Measurements from ENCODE around the gene CMIP. TPM values are rescaled to one million over a fixed set of nuclear protein-coding genes. Genes with fewer than 3 reads are reported as not detected.

CMIP gene
- total RNA-seq, 5 donors from 2014 or later (not counting 1 experiment from before 2014, with no cell fraction given) = 39.8 to 55.9 (median 42.6) TPM

GRCh38 chr16:81471882-81472281 is 27.3 kb downstream of the CMIP start:
- peaks cover 46 to 71% of the 10 kb centered on the region in 2 experiments for H3K4me1 ChIP-seq (ENCODE audit: control insufficient read depth in 1 of 2, extremely low read depth in 1 of 2, insufficient read depth in 2 of 2, low read length in 2 of 2)
- H3K4me3 ChIP-seq (ENCODE audit: control insufficient read depth in 1 of 2, extremely low read depth in 1 of 2, low read length in 1 of 2) = no peak overlapping the region
- no peak for DNase-seq
- Mint-ChIP-seq H3K36me3 (peaks cover 19% of the 10 kb centered on the region), H3K27ac (peak overlapping the region; percentile 72 to 84), H3K4me1 (peaks cover 78 to 89% (median 88%) of the 10 kb centered on the region in 3 donors), H3K9me3 (no peaks in the 10 kb centered on the region), H3K27me3 (no peaks in the 10 kb centered on the region), H3K4me3 (no peak overlapping the region)
- 98% methylated on average over 4 of the region's 8 CpGs for WGBS (ENCODE audit: insufficient coverage)
- peaks cover 9 to 11% of the 10 kb centered on the region in 2 donors for H3K36me3 ChIP-seq (ENCODE audit: control insufficient read depth in 2 of 2, extremely low read depth in 1 of 2, insufficient read depth in 1 of 2, low read length in 1 of 2)
- no peak for ATAC-seq (replicated peaks in 1 of 4)
- no peaks in the 10 kb centered on the region for H3K9me3 ChIP-seq
- no peak overlapping the region for H3K27ac ChIP-seq (ENCODE audit: low read length)
- ChIA-PET CTCF (no interaction called here), POLR2A (no interaction called here)
- no peaks in the 10 kb centered on the region for H3K27me3 ChIP-seq (replicated peaks in 1 of 2; ENCODE audit: control insufficient read depth in 2 of 2, extremely low read depth in 1 of 2, insufficient read depth in 2 of 2, low read length in 1 of 2)

DNA sequence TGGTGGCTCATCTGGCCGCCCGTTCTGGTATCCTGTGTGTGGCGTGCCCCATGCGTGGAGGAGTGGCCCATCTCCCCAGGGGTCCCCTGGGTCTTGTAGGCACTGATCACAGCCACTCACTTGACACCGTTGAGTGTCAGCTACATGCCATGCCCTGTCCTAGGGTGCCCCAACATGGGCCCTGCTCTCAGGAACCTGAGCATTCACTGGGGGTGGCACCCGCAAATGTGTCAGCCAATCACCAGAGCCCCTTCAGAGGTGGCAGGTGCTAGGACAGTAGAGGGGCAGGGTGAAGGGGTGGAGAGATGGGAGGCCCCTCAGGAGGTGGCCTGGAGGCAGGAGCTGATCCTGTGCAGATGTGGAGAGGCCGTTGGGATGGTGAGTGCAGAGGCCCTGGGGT is 27.8 kb downstream of the CMIP start:
- POLR2A ChIA-PET = no interaction called here
- ATAC-seq (replicated peaks in 1 of 4) = no peak
- H3K36me3 Mint-ChIP-seq = peaks cover 21% of the 10 kb centered on the region
- no peaks in the 10 kb centered on the region for H3K9me3 Mint-ChIP-seq
- H3K9me3 ChIP-seq = no peaks in the 10 kb centered on the region
- no peak overlapping the region for H3K4me3 ChIP-seq (ENCODE audit: control insufficient read depth in 1 of 2, extremely low read depth in 1 of 2, low read length in 1 of 2)
- WGBS (ENCODE audit: insufficient coverage) = 98% methylated on average over 6 of the region's 7 CpGs
- no peaks in the 10 kb centered on the region for H3K27me3 ChIP-seq (replicated peaks in 1 of 2; ENCODE audit: control insufficient read depth in 2 of 2, extremely low read depth in 1 of 2, insufficient read depth in 2 of 2, low read length in 1 of 2)
- no peaks in the 10 kb centered on the region for H3K27me3 Mint-ChIP-seq
- H3K27ac Mint-ChIP-seq = peak overlapping the region; percentile 72 to 84
- H3K36me3 ChIP-seq (ENCODE audit: control insufficient read depth in 2 of 2, extremely low read depth in 1 of 2, insufficient read depth in 1 of 2, low read length in 1 of 2) = peaks cover 9 to 11% of the 10 kb centered on the region in 2 donors
- DNase-seq = no peak
- peaks cover 44 to 72% of the 10 kb centered on the region in 2 experiments for H3K4me1 ChIP-seq (ENCODE audit: control insufficient read depth in 1 of 2, extremely low read depth in 1 of 2, insufficient read depth in 2 of 2, low read length in 2 of 2)
- CTCF ChIA-PET = no interaction called here
- H3K27ac ChIP-seq (ENCODE audit: low read length) = peak overlapping the region; percentile 34
- peaks cover 78 to 94% (median 89%) of the 10 kb centered on the region in 3 donors for H3K4me1 Mint-ChIP-seq
- no peak overlapping the region for H3K4me3 Mint-ChIP-seq

DNA sequence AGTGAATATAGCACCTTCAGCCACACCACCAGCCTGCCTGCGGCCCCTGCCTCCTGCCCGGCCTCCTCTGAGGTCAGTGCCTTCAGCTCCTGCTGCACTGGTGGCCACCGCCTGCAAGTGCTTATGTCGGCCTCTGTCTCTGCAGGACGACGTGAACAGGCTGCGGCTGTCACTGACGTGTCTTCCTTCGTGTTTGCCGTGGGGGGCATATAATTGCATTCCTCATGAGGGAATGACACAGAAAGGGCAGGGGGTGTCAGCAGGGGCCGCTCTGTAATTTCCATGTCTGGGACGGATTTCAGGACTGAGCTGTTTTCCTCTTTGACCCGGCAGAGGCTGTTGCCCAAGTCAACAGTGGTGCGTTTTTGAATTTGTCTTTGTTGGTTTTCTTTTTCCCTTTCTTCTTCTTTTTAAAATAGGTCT is 28.5 kb downstream of the CMIP start:
- ATAC-seq (replicated peaks in 1 of 4) = no peak
- Mint-ChIP-seq H3K4me1 (peaks cover 80 to 94% (median 92%) of the 10 kb centered on the region in 3 donors), H3K9me3 (no peaks in the 10 kb centered on the region), H3K27me3 (no peaks in the 10 kb centered on the region), H3K4me3 (no peak overlapping the region), H3K27ac (peak overlapping the region; percentile 61 to 84), H3K36me3 (peaks cover 24% of the 10 kb centered on the region)
- DNase-seq = no peak
- Histone ChIP-seq H3K4me1 (ENCODE audit: control insufficient read depth in 1 of 2, extremely low read depth in 1 of 2, insufficient read depth in 2 of 2, low read length in 2 of 2) (peaks cover 44 to 74% of the 10 kb centered on the region in 2 experiments), H3K27me3 (replicated peaks in 1 of 2; ENCODE audit: control insufficient read depth in 2 of 2, extremely low read depth in 1 of 2, insufficient read depth in 2 of 2, low read length in 1 of 2) (no peaks in the 10 kb centered on the region), H3K4me3 (ENCODE audit: control insufficient read depth in 1 of 2, extremely low read depth in 1 of 2, low read length in 1 of 2) (no peak overlapping the region), H3K27ac (ENCODE audit: low read length) (no peak overlapping the region), H3K36me3 (ENCODE audit: control insufficient read depth in 2 of 2, extremely low read depth in 1 of 2, insufficient read depth in 1 of 2, low read length in 1 of 2) (peaks cover 9 to 11% of the 10 kb centered on the region in 2 donors), H3K9me3 (no peaks in the 10 kb centered on the region)
- POLR2A ChIA-PET = no interaction called here
- 98% methylated on average over 10 of the region's 14 CpGs for WGBS (ENCODE audit: insufficient coverage)
- CTCF ChIA-PET = no interaction called here

- CTCF ChIA-PET = interaction anchor here in 1 of 2 donors (0.6 kb wide), 1 partner anchor 37 kb away, joined by 5 read pairs; no protein-coding TSS in a partner anchor
- POLR2A ChIA-PET = no interaction called here
- no peak overlapping the region for H3K27ac ChIP-seq (ENCODE audit: low read length)
Measured at GRCh38 chr16:81473558-81473957, 28.9 kb downstream of the CMIP start.

GRCh38 chr16:81473969-81474959 is 29.7 kb downstream of the CMIP start:
- H3K27me3 Mint-ChIP-seq = no peaks in the 10 kb centered on the region
- CTCF ChIA-PET = interaction anchor here in 1 of 2 donors (0.6 kb wide), 1 partner anchor 37 kb away, joined by 5 read pairs; no protein-coding TSS in a partner anchor

More at GRCh38 chr16:81473558-81473957, 28.9 kb downstream of the CMIP start:
- H3K27ac Mint-ChIP-seq = peak overlapping the region; percentile 61 to 84
- no peaks in the 10 kb centered on the region for H3K9me3 Mint-ChIP-seq
- H3K27me3 ChIP-seq (replicated peaks in 1 of 2; ENCODE audit: control insufficient read depth in 2 of 2, extremely low read depth in 1 of 2, insufficient read depth in 2 of 2, low read length in 1 of 2) = no peaks in the 10 kb centered on the region
- no peak overlapping the region for H3K4me3 Mint-ChIP-seq
- no peaks in the 10 kb centered on the region for H3K9me3 ChIP-seq
- H3K4me1 ChIP-seq (ENCODE audit: control insufficient read depth in 1 of 2, extremely low read depth in 1 of 2, insufficient read depth in 2 of 2, low read length in 2 of 2) = peaks cover 46 to 74% of the 10 kb centered on the region in 2 experiments
- WGBS (ENCODE audit: insufficient coverage) = 100% methylated on average over 4 of the region's 10 CpGs
- ATAC-seq (replicated peaks in 1 of 4) = no peak
- peaks cover 80 to 94% (median 92%) of the 10 kb centered on the region in 3 donors for H3K4me1 Mint-ChIP-seq
- peaks cover 9 to 11% of the 10 kb centered on the region in 2 donors for H3K36me3 ChIP-seq (ENCODE audit: control insufficient read depth in 2 of 2, extremely low read depth in 1 of 2, insufficient read depth in 1 of 2, low read length in 1 of 2)
- H3K4me3 ChIP-seq (ENCODE audit: control insufficient read depth in 1 of 2, extremely low read depth in 1 of 2, low read length in 1 of 2) = no peak overlapping the region
- peaks cover 24% of the 10 kb centered on the region for H3K36me3 Mint-ChIP-seq
- DNase-seq = no peak
- H3K27me3 Mint-ChIP-seq = no peaks in the 10 kb centered on the region

More at GRCh38 chr16:81473969-81474959, 29.7 kb downstream of the CMIP start:
- POLR2A ChIA-PET = no interaction called here
- Mint-ChIP-seq H3K4me1 (peaks cover 80 to 94% (median 92%) of the 10 kb centered on the region in 3 donors), H3K9me3 (no peaks in the 10 kb centered on the region), H3K36me3 (peaks cover 24% of the 10 kb centered on the region), H3K4me3 (no peak overlapping the region), H3K27ac (peak overlapping the region; percentile 10 to 17)
- H3K27ac ChIP-seq (ENCODE audit: low read length) = no peak overlapping the region
- no peaks in the 10 kb centered on the region for H3K9me3 ChIP-seq
- no peak overlapping the region for H3K4me3 ChIP-seq (ENCODE audit: control insufficient read depth in 1 of 2, extremely low read depth in 1 of 2, low read length in 1 of 2)
- DNase-seq (no peak), ATAC-seq (replicated peaks in 1 of 4) (no peak)
- WGBS (ENCODE audit: insufficient coverage) = over 99% methylated on average over 11 of the region's 20 CpGs
- H3K36me3 ChIP-seq (ENCODE audit: control insufficient read depth in 2 of 2, extremely low read depth in 1 of 2, insufficient read depth in 1 of 2, low read length in 1 of 2) = peaks cover 9 to 11% of the 10 kb centered on the region in 2 donors
- H3K4me1 ChIP-seq (ENCODE audit: control insufficient read depth in 1 of 2, extremely low read depth in 1 of 2, insufficient read depth in 2 of 2, low read length in 2 of 2) = peaks cover 46 to 74% of the 10 kb centered on the region in 2 experiments
- no peaks in the 10 kb centered on the region for H3K27me3 ChIP-seq (replicated peaks in 1 of 2; ENCODE audit: control insufficient read depth in 2 of 2, extremely low read depth in 1 of 2, insufficient read depth in 2 of 2, low read length in 1 of 2)

All from T-cell (primary cell).